HepG2 (cell line): ENCODE results near the gene TMEM63C. TPM values are rescaled to one million over a fixed set of nuclear protein-coding genes. Genes with fewer than 3 reads are reported as not detected.

Experiments
- ATAC-seq: fragments of 200-7000 bp; cut with Tn5 transposase; 3 replicates; pipeline ENCODE4 v1.9.1; 2020; ENCODE audit warnings: mild to moderate bottlenecking, moderate library complexity
- BruUV-seq: library from RNA; stranded (reverse); fragments of 400-500 nt; replicated peaks from 2 replicates; lab custom pipeline; 2021; lab: Mats Ljungman, UMichigan
- CTCF ChIA-PET: fragments of 300-600 bp; formaldehyde crosslinking; extraction: SDS; loops from one replicate; lab custom pipeline; 2021; ENCODE audit warnings: low total read pairs, inconsistent platforms, low intra/inter-chr PET ratio; lab: Yijun Ruan, JAX
- POLR2A ChIA-PET: fragments of 350-600 bp; sonication (Branson Sonifier 250); formaldehyde crosslinking; loops from one replicate; lab custom pipeline; 2020; ENCODE audit warnings: antibody characterized with exemption, inconsistent platforms; lab: Yijun Ruan, JAX
- DNase-seq: peaks from one replicate; pipeline ENCODE4 v3.0.0-alpha.2; 2015; ENCODE audit warnings: low spot score
- FAIRE-seq: peaks from 3 replicates; lab custom pipeline; 2011; peaks lifted over from hg19 to GRCh38; lab: Jason Lieb, UNC
- H2AFZ ChIP-seq: one replicate; pipeline ENCODE4 v1.6.1; 2011; ENCODE audit warnings: low read length, inconsistent platforms
- H3K27ac ChIP-seq: fragments of 300-600 bp; 3 replicates; pipeline ENCODE4 v1.8.0; 2011; ENCODE audit warnings: mixed run types, mild to moderate bottlenecking, mixed read lengths, low read length, inconsistent platforms; ENCODE audit not compliant: insufficient read depth; ENCODE audit errors: extremely low read length
- H3K27me3 ChIP-seq, 2 experiments: fragments of 200-600 bp in 1 of 2; 2 replicates in 1 of 2; 3 replicates in 1 of 2; pipeline versions ENCODE4 v1.6.0 to v1.8.0; 2011; ENCODE audit warnings: low read length in 2 of 2, mild to moderate bottlenecking in 2 of 2, moderate library complexity in 2 of 2, inconsistent platforms in 1 of 2; ENCODE audit not compliant: insufficient read depth in 2 of 2, control insufficient read depth in 1 of 2
- H3K36me3 ChIP-seq, 2 experiments: fragments of 200-600 bp in 1 of 2; replicated peaks in 1 of 2; 2 replicates in 1 of 2; 3 replicates in 1 of 2; pipeline versions ENCODE4 v1.5.1 to v1.8.0; 2011; ENCODE audit warnings: low read length in 2 of 2, inconsistent platforms in 1 of 2; ENCODE audit not compliant: insufficient read depth in 2 of 2, control insufficient read depth in 1 of 2
- H3K4me1 ChIP-seq: 2 replicates; pipeline ENCODE4 v1.5.1; 2012; ENCODE audit warnings: low read length, inconsistent platforms; ENCODE audit not compliant: insufficient read depth
- H3K4me2 ChIP-seq: 2 replicates; pipeline ENCODE4 v1.6.0; 2011; ENCODE audit warnings: low read depth, low read length, inconsistent platforms
- H3K4me3 ChIP-seq, 3 experiments: fragments of 200-600 bp in 1 of 3; sonication (generic), shearing (Covaris generic) in 1 of 3; replicated peaks in 1 of 3; 2 replicates each; pipeline ENCODE4 v1.5.1; 2011 to 2016; ENCODE audit warnings: low read length in 3 of 3, inconsistent platforms in 2 of 3, low read depth in 2 of 3, mild to moderate bottlenecking in 2 of 3, control low read depth in 1 of 3, mixed read lengths in 1 of 3; ENCODE audit not compliant: insufficient read depth in 1 of 3
- H3K79me2 ChIP-seq: one replicate; pipeline ENCODE4 v1.6.1; 2011; ENCODE audit warnings: low read length, inconsistent platforms; ENCODE audit not compliant: insufficient read depth
- H3K9ac ChIP-seq: 2 replicates; pipeline ENCODE4 v1.6.0; 2011; ENCODE audit warnings: mild to moderate bottlenecking, low read depth, low read length, inconsistent platforms; ENCODE audit not compliant: insufficient read depth
- H3K9me3 ChIP-seq: 2 replicates; pipeline ENCODE4 v1.5.1; 2012; ENCODE audit warnings: mild to moderate bottlenecking, low read length
- H4K20me1 ChIP-seq: 2 replicates; pipeline ENCODE4 v1.6.0; 2011; ENCODE audit warnings: inconsistent platforms, mild to moderate bottlenecking, low read length, moderate library complexity; ENCODE audit not compliant: insufficient read depth
- FOXM1 ChIP-seq: sonication (generic); formaldehyde crosslinking; IDR thresholded peaks from 2 replicates; pipeline ENCODE4 v1.5.0; 2020; ENCODE audit warnings: missing genetic modification reagents
- KLF13 ChIP-seq: sonication (generic); formaldehyde crosslinking; IDR thresholded peaks from 2 replicates; pipeline ENCODE4 v1.4.0; 2020; ENCODE audit warnings: mild to moderate bottlenecking, missing genetic modification reagents
- MAZ ChIP-seq, 2 experiments: sonication (generic) in 1 of 2; formaldehyde crosslinking in 1 of 2; IDR thresholded peaks; 2 replicates each; pipeline versions ENCODE4 v1.5.0 to v1.6.1; 2012 to 2020; ENCODE audit warnings: low read depth in 2 of 2, mild to moderate bottlenecking in 2 of 2, borderline replicate concordance in 1 of 2, improper control_type of control experiment in 1 of 2, low read length in 1 of 2, missing genetic modification reagents in 1 of 2, moderate library complexity in 1 of 2
- PHF5A ChIP-seq: IDR thresholded peaks from one replicate; pipeline ENCODE4 v1.6.1; 2018; ENCODE audit warnings: low read depth, missing genetic modification reagents; ENCODE audit not compliant: unreplicated experiment
- TCF12 ChIP-seq, 2 experiments: fragments of 450-650 bp in 1 of 2; sonication (generic) in 1 of 2; formaldehyde crosslinking in 1 of 2; IDR thresholded peaks; 2 replicates each; pipeline versions ENCODE4 v1.6.1 to v1.8.0; 2017 to 2022; ENCODE audit warnings: antibody characterized with exemption in 1 of 2, mild to moderate bottlenecking in 1 of 2, missing genetic modification reagents in 1 of 2, moderate library complexity in 1 of 2
- ZBTB7B ChIP-seq: sonication (generic); formaldehyde crosslinking; IDR thresholded peaks from 2 replicates; pipeline ENCODE4 v1.4.0; 2020; ENCODE audit warnings: missing genetic modification reagents
- ZFP82 ChIP-seq: sonication (generic); formaldehyde crosslinking; IDR thresholded peaks from 2 replicates; pipeline ENCODE4 v1.5.1; 2020; ENCODE audit warnings: mild to moderate bottlenecking, missing genetic modification reagents, borderline replicate concordance
- ZIK1 ChIP-seq: sonication (generic); formaldehyde crosslinking; IDR thresholded peaks from 2 replicates; pipeline ENCODE4 v1.5.0; 2020; ENCODE audit warnings: mild to moderate bottlenecking, low read depth, missing genetic modification reagents, borderline replicate concordance
- ZKSCAN1 ChIP-seq: fragments of 150-350 bp; IDR thresholded peaks from 2 replicates; pipeline ENCODE4 v1.6.1; 2014; ENCODE audit warnings: low read length
- ZNF10 ChIP-seq: sonication (generic); formaldehyde crosslinking; IDR thresholded peaks from 2 replicates; pipeline ENCODE4 v1.4.0; 2020; ENCODE audit warnings: mild to moderate bottlenecking, low read depth, missing genetic modification reagents, borderline replicate concordance
- ZNF652 ChIP-seq: IDR thresholded peaks from 2 replicates; pipeline ENCODE4 v1.6.1; 2016; ENCODE audit warnings: low read depth, borderline replicate concordance
- ZNF670 ChIP-seq: sonication (generic); formaldehyde crosslinking; IDR thresholded peaks from 2 replicates; pipeline ENCODE4 v1.8.0; 2022; ENCODE audit warnings: mild to moderate bottlenecking, missing genetic modification reagents, borderline replicate concordance
- WGBS: methylation state at CpG from one replicate; pipeline ENCODE4 v1.1.6; 2017; ENCODE audit warnings: low lambda C conversion rate; 5-methylcytosine and 5-hydroxymethylcytosine counted together
- in situ Hi-C: cut with HindIII; loops from 2 replicates; pipeline ENCODE4 v1.10.0; 2017; ENCODE audit warnings: low pct_unique_long_range_greater_than_20kb; ENCODE audit not compliant: extremely low pct_ligation_motif_present
- intact Hi-C: fragments of 100-400 bp; cut with micrococcal nuclease; formaldehyde crosslinking; loops from one replicate; pipeline ENCODE4 v1.10.0; 2022; ENCODE audit not compliant: unreplicated experiment
- polyA plus RNA-seq, 8 experiments: library from polyadenylated mRNA; depleted of rRNA in 3 of 8; stranded (reverse) in 7 of 8; unstranded in 1 of 8; fragments of >200 nt; fragmentation: Illumina TruSeq in 4 of 8; extraction: Trizol in 4 of 8; gene quantifications; 2 replicates each; pipeline versions ENCODE4 v1.2.1 to v1.2.3, GENCODE V29; 2011 to 2016; ENCODE audit warnings: low read depth in 4 of 8, missing spikeins in 1 of 8, mixed read lengths in 1 of 8; ENCODE audit not compliant: insufficient read depth in 1 of 8
- total RNA-seq, 5 experiments: library from RNA; depleted of rRNA; stranded (reverse); fragments of >200 nt; fragmentation: Illumina TruSeq; extraction: Trizol; gene quantifications; 2 replicates each; pipeline ENCODE4 v1.2.3, GENCODE V29; 2016; ENCODE audit warnings: low read depth in 1 of 5
- TF ChIP-seq, protein P1 (sequence below): sonication (generic); formaldehyde crosslinking; IDR thresholded peaks from 2 replicates; pipeline ENCODE4 v1.5.1; 2020; ENCODE audit warnings: missing genetic modification reagents, mild to moderate bottlenecking, borderline replicate concordance
- TF ChIP-seq, protein P2 (sequence below): sonication (generic); formaldehyde crosslinking; IDR thresholded peaks from 2 replicates; pipeline ENCODE4 v1.4.0; 2020; ENCODE audit warnings: missing genetic modification reagents, mild to moderate bottlenecking, borderline replicate concordance

The TMEM63C gene
- total and polyA plus RNA-seq, 2 of the 13 experiments (the other 11 are each of a cell fraction or from before 2014, with no cell fraction given), result 0.17 to 0.27 TPM

DNA sequence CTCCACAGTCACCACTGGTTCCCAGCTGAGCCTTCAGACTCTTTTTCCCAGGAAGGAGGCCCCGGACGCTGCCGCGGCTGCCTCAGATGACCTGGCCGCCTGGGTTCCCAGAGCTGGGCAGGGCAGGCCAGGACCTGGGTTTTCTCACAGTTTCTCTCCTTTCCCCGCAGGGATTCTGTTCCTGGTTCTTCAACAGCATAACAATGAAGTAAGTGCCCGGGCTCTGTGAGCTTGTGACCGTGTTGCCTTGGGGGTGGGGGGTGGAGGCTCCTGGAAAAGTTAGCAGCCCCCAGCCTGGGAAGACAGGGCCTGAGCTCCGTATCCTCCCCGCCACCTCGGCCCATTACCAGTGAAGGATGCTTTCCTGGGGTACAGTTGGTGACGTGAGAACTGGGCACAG is 43.7 kb downstream of the TMEM63C start:
- ChIA-PET POLR2A (no interaction called here), CTCF (no interaction called here)
- Histone ChIP-seq H3K9ac (no peak overlapping the region), H3K36me3 (no peaks in the 10 kb centered on the region), H3K4me3 (no peak overlapping the region), H3K4me1 (no peaks in the 10 kb centered on the region), H2AFZ (no peak overlapping the region), H3K27ac (no peak overlapping the region), H4K20me1 (no peaks in the 10 kb centered on the region), H3K79me2 (no peaks in the 10 kb centered on the region), H3K4me2 (no peak overlapping the region), H3K27me3 (no peaks in the 10 kb centered on the region), H3K9me3 (no peaks in the 10 kb centered on the region)
- WGBS, result 48% methylated on average over 12 of the region's 12 CpGs
- no peak for TF ChIP-seq ZFP82 (CRISPR knock-in tag)
- no peak for TF ChIP-seq ZBTB7B (CRISPR knock-in tag)
- no peak for TF ChIP-seq TCF12 (IDR thresholded peaks at IDR 0.05)
- TF ChIP-seq TCF12 (CRISPR knock-in tag; IDR thresholded peaks at IDR 0.05), result no peak
- no peak for TF ChIP-seq PHF5A (CRISPR knock-in tag)
- no peak for TF ChIP-seq MAZ (IDR thresholded peaks at IDR 0.05; ENCODE audit: borderline replicate concordance, low read depth, low read length)
- no peak for TF ChIP-seq MAZ (CRISPR knock-in tag; IDR thresholded peaks at IDR 0.05; ENCODE audit: low read depth)
- TF ChIP-seq KLF13 (CRISPR knock-in tag), result no peak
- TF ChIP-seq, protein P1, sequence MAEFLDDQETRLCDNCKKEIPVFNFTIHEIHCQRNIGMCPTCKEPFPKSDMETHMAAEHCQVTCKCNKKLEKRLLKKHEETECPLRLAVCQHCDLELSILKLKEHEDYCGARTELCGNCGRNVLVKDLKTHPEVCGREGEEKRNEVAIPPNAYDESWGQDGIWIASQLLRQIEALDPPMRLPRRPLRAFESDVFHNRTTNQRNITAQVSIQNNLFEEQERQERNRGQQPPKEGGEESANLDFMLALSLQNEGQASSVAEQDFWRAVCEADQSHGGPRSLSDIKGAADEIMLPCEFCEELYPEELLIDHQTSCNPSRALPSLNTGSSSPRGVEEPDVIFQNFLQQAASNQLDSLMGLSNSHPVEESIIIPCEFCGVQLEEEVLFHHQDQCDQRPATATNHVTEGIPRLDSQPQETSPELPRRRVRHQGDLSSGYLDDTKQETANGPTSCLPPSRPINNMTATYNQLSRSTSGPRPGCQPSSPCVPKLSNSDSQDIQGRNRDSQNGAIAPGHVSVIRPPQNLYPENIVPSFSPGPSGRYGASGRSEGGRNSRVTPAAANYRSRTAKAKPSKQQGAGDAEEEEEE (CRISPR knock-in tag), result no peak
- TF ChIP-seq ZIK1 (CRISPR knock-in tag), result no peak
- TF ChIP-seq, protein P2, sequence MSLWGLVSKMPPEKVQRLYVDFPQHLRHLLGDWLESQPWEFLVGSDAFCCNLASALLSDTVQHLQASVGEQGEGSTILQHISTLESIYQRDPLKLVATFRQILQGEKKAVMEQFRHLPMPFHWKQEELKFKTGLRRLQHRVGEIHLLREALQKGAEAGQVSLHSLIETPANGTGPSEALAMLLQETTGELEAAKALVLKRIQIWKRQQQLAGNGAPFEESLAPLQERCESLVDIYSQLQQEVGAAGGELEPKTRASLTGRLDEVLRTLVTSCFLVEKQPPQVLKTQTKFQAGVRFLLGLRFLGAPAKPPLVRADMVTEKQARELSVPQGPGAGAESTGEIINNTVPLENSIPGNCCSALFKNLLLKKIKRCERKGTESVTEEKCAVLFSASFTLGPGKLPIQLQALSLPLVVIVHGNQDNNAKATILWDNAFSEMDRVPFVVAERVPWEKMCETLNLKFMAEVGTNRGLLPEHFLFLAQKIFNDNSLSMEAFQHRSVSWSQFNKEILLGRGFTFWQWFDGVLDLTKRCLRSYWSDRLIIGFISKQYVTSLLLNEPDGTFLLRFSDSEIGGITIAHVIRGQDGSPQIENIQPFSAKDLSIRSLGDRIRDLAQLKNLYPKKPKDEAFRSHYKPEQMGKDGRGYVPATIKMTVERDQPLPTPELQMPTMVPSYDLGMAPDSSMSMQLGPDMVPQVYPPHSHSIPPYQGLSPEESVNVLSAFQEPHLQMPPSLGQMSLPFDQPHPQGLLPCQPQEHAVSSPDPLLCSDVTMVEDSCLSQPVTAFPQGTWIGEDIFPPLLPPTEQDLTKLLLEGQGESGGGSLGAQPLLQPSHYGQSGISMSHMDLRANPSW (CRISPR knock-in tag), result no peak
- no peak for TF ChIP-seq FOXM1 (CRISPR knock-in tag)
- no peak for TF ChIP-seq ZKSCAN1
- no peak for TF ChIP-seq ZNF670 (CRISPR knock-in tag)
- no peak for TF ChIP-seq ZNF652
- no peak for TF ChIP-seq ZNF10 (CRISPR knock-in tag)
- in situ Hi-C loops (no loop called here), intact Hi-C loops (no loop called here)
- FAIRE-seq (no peak), ATAC-seq (no peak), DNase-seq (no peak)
- BruUV-seq, result no TSS peak
